GM10266 (cell line): Measurements from ENCODE around the gene ST7.
"Not testable (repeated sequence)": the region's sequence is repeated elsewhere in the genome, so short reads cannot be mapped to it uniquely, and the experiment has no call there.

Source experiments
- DNase-seq: peaks from one replicate; pipeline ENCODE4 v3.0.0; 2012; ENCODE audit errors: extremely low spot score
- TF ChIP-seq, protein P1 (sequence below): IDR thresholded peaks from 2 replicates; pipeline ENCODE4 v1.5.1; 2012; ENCODE audit warnings: mild to moderate bottlenecking, low read depth; ENCODE audit not compliant: control insufficient read depth, insufficient read depth; ENCODE audit errors: missing control alignments

Gene ST7

GRCh38 chr7:117021986-117022385 is 68.7 kb downstream of the ST7 start:
- DNase-seq: no peak
- TF ChIP-seq, protein P1, sequence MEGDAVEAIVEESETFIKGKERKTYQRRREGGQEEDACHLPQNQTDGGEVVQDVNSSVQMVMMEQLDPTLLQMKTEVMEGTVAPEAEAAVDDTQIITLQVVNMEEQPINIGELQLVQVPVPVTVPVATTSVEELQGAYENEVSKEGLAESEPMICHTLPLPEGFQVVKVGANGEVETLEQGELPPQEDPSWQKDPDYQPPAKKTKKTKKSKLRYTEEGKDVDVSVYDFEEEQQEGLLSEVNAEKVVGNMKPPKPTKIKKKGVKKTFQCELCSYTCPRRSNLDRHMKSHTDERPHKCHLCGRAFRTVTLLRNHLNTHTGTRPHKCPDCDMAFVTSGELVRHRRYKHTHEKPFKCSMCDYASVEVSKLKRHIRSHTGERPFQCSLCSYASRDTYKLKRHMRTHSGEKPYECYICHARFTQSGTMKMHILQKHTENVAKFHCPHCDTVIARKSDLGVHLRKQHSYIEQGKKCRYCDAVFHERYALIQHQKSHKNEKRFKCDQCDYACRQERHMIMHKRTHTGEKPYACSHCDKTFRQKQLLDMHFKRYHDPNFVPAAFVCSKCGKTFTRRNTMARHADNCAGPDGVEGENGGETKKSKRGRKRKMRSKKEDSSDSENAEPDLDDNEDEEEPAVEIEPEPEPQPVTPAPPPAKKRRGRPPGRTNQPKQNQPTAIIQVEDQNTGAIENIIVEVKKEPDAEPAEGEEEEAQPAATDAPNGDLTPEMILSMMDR: no peak

- TF ChIP-seq, protein P1: no peak
- no peak for DNase-seq
These were observed 70.1 kb downstream of the ST7 start for GRCh38 chr7:117023325-117023854.

- DNase-seq: no peak
- TF ChIP-seq, protein P1: no peak
These were observed 71.5 kb downstream of the ST7 start for GRCh38 chr7:117024811-117025210.

DNA sequence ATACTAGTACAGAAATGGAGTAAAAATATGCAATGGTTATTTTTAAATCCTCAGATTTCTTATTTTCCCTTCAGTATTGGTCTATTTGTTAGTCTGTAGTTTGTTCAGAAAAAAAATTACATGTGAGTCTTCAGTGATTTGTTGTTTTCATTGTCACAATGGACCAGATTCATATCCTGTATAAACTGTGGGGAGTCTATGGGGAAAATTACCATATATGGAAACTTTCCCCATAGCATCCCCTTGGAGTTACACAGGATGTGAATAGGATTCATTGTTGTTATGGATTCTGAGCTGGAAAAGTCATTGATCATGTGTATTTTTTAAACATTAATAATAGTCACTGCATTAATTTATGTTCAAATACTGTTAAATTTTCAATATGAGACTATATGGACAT is 72.6 kb downstream of the ST7 start:
- TF ChIP-seq, protein P1: no peak

DNA sequence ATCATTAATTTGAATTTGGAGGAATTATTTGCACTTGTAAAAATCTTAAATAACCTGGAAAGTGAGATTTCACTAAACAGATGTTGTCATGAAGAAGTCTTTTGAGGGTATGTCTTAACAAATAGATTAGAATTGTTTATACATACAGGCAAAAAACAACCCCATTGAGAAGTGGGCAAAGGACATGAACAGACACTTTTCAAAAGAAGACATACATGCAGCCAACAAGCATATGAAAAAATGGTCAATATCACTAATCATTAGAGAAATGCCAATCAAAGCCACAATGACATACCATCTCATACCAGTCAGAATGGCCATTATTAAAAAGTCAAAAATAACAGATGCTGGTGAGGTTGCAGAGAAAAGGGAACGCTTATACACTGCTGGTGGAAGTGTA is 77.0 kb downstream of the ST7 start:
- not testable (repeated sequence) for DNase-seq

More for the DNA sequence above, 72.6 kb downstream of the ST7 start:
- no peak for DNase-seq

GRCh38 chr7:117030793-117031192 is 77.5 kb downstream of the ST7 start:
- not testable (repeated sequence) for DNase-seq

GRCh38 chr7:117032810-117033209 is 79.5 kb downstream of the ST7 start:
- TF ChIP-seq, protein P1: no peak

DNA sequence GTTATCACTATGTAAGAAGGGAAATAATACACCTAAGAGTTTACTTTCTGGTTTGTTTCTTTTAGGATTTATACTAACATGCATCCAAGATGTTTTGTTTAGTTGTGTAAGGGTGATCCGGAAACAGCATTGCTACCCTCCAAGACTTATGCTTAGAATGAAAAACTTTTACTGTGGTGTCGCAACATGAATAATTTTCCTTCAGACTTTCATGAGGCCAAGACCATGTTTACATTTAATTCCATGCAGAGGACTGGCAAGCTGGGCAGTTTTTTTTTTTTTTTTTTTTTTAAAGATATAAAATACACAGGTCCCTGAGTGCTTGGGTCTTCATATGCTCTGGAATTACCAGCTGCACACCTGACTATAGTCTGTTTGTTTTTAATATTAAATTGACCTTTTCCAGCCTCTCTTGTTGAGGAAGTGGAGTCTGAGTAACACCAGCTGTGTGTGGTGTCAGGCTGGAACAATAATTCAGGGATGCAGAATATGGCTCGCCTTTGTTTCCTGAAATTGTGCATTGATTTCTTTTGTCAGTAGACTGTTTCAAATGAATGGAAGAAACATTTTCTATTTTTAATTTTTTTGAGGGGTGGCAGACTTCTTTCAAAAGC is 81.7 kb downstream of the ST7 start:
- no peak for DNase-seq
- TF ChIP-seq, protein P1: no peak

More at GRCh38 chr7:117032810-117033209, 79.5 kb downstream of the ST7 start:
- DNase-seq: no peak
